ENCODE results near the gene TAGLN2. TPM values are rescaled to one million over a fixed set of nuclear protein-coding genes. Genes with fewer than 3 reads are reported as not detected.

Gene TAGLN2
- total RNA-seq = 542 and 547 TPM in 2 replicates

- intact Hi-C loops (cut with micrococcal nuclease) = loop anchor here (1.0 to 5.0 kb wide), 5 partner anchors 32 to 848 kb away; partner anchors contain the start of genes AIM2, DCAF8, DUSP23 and PIGM
These were observed at the start of gene TAGLN2 for GRCh38 chr1:159924791-159925718. Gene TAGLN2, minus strand, starts transcription at chr1:159925507. Its CDS starts 4,998 bp downstream, at chr1:159920509.

DNA sequence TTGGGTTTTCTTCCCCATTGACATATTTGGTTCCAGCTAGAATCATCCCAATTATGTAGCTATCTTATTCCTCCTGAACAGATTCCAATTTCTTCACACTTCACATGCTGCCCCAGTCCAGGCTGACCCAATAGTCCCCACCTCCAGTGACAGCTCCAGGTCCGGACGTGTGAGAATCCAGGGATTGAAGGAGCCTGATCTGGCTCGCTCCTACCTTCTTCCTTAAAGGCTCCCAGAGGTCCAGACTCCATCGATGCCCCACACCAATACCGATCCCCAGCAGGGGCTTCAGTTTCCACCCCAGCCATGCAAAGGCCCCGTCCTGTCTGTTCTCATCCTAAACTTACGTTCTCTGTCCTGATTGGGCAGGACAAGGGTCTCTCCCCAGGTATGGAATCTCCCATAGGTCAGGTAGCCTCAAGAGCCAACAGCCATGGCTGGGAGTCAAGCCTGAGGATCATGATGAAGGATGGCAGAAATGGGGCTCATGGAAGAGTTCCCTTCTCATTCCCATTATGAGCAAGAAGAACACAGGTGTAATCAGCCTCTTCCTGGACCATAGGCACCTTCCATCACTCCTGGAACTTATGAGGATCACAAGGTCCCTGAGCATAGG, 49.2 kb upstream of the TAGLN2 start:
- intact Hi-C loops (cut with micrococcal nuclease) = no loop called here

- intact Hi-C loops (cut with micrococcal nuclease) = no loop called here
These were observed 48.1 kb upstream of the TAGLN2 start for GRCh38 chr1:159973350-159973940.

- intact Hi-C loops (cut with micrococcal nuclease) = no loop called here
These were observed 47.3 kb upstream of the TAGLN2 start for GRCh38 chr1:159972443-159973205.

- intact Hi-C loops (cut with micrococcal nuclease) = no loop called here
These were observed 45.6 kb upstream of the TAGLN2 start for GRCh38 chr1:159970932-159971342.

GRCh38 chr1:159968901-159969300, 43.6 kb upstream of the TAGLN2 start:
- intact Hi-C loops (cut with micrococcal nuclease) = no loop called here

DNA sequence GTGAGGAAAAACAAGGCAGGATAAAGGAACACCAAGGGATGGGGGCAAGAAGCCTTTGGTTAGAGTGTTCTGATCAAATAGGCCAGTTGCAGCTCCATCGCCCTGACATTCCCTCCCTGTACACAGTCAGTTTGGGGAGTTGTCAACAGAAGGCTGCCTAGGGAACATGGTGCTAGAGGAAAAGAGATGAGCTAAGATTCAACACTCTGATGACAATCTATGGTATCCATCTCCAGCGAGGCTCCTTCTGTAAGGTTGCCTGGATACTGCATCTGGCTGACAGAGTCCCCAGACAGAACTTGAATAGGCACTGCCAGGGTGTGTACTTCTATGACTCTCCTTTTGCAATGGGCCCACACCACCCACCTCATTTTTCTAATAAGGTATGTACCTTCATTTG, 40.0 kb upstream of the TAGLN2 start:
- intact Hi-C loops (cut with micrococcal nuclease) = no loop called here

GRCh38 chr1:159964144-159964543, 38.8 kb upstream of the TAGLN2 start:
- intact Hi-C loops (cut with micrococcal nuclease) = no loop called here

DNA sequence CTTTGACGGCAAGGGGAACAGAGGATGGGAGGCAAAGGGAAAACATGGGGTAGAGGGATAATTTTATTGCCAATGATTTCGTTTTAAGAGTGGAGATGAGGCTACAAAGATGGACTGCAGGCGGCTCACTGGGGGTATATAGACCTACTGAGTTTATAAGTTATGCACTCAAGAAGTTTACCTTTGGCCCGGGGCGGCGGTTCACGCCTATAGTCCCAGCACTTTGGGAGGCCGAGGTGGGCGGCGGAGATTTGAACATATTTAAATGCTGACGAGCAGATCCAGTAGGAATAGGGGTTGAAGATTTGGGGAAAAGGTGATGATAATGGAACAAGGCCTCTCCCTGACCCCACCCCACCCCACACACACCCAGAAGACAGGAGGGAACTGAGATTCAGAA, 36.9 kb upstream of the TAGLN2 start:
- intact Hi-C loops (cut with micrococcal nuclease) = no loop called here

- intact Hi-C loops (cut with micrococcal nuclease) = no loop called here
These were observed 36.3 kb upstream of the TAGLN2 start for GRCh38 chr1:159961636-159962035.

- intact Hi-C loops (cut with micrococcal nuclease) = no loop called here
These were observed 35.5 kb upstream of the TAGLN2 start for GRCh38 chr1:159960721-159961381.

- intact Hi-C loops (cut with micrococcal nuclease) = no loop called here
These were observed 34.1 kb upstream of the TAGLN2 start for GRCh38 chr1:159959451-159959850.

- intact Hi-C loops (cut with micrococcal nuclease) = no loop called here
These were observed 33.5 kb upstream of the TAGLN2 start for GRCh38 chr1:159958719-159959380.

DNA sequence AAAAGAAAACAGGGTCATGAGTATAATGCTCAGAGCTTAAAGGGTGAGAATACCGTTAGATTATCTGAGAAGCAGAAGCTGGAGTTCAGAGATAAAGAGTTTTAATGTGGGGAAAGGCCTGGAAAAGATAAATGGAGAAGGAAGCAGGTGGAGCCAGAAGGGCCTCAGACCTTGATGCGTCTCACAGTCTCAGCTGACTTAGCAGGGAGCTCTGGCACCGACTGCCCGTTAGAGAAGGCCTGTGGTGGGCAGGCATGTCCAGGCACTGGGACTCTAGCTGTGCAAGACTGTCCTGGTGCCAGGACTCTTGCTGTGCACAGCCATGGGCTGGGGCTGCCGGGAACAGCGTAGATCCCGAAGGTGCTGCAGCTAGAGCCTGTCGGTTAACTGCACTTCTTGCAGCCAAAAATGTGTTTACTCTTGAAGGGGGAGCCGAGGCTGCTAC, 32.5 kb upstream of the TAGLN2 start:
- intact Hi-C loops (cut with micrococcal nuclease) = no loop called here

- intact Hi-C loops (cut with micrococcal nuclease) = no loop called here
These were observed 30.1 kb upstream of the TAGLN2 start for GRCh38 chr1:159955456-159955855.

- intact Hi-C loops (cut with micrococcal nuclease) = no loop called here
These were observed 28.5 kb upstream of the TAGLN2 start, which contains the start of gene SLAMF9 for GRCh38 chr1:159953536-159954515. Gene SLAMF9, minus strand, starts transcription at chr1:159954237. Its CDS starts 100 bp downstream, at chr1:159954137.

DNA sequence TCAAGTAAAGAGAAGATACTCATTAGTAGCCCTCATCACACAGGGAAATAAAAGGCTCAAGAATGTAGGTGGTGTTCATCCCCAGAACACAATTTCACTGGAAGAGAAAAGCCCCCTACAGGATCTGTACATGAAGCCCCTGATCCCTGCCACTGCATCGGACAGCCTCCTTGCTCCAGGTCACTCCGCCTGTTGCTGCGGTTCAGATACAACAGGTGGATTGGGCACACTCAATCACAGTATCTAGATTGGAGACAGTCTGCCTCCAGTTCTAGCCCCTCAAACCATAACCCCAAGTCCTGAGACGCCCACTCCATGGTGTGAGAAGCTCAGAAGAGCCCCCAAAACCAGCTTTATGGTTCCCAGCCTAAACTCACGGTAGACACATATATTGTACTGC, 27.6 kb upstream of the TAGLN2 start:
- intact Hi-C loops (cut with micrococcal nuclease) = no loop called here

- intact Hi-C loops (cut with micrococcal nuclease) = no loop called here
These were observed 26.2 kb upstream of the TAGLN2 start for GRCh38 chr1:159951551-159951950.

DNA sequence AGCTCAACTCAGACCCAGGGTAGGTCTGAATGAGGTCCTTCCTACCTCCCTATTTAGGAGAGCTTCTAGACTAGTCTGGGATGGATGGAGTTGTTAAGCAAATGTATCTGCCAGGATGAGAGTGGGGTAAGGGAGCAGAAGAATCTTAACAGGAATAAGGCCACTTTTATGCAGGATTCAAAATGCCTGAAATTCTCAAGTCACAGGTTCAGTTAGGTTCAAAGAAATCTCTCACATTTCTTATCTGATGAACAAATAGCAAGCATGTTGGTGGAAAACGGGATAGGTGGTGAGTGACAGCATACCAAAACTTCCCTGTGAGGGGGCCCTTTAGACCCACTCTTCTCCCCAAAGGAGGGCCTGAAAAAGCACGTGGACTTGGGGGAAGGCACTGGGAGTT, 25.7 kb upstream of the TAGLN2 start:
- intact Hi-C loops (cut with micrococcal nuclease) = no loop called here

Measured in T-helper 2 cell treated with Interferon-gamma antibody and Interleukin-4, amounts not matched to agents 100 ng/mL and 5 ng/mL, for 36 hours (primary cell).